Panc1 (cell line): Measurements from ENCODE around the gene GPS1. TPM values are rescaled to one million over a fixed set of nuclear protein-coding genes. Genes with fewer than 3 reads are reported as not detected.

Experiments used
- ATAC-seq: fragments of 200-7000 bp; cut with Tn5 transposase; 2 replicates; pipeline ENCODE4 v1.9.1; 2020; ENCODE audit warnings: mild to moderate bottlenecking, moderate library complexity
- BruUV-seq: library from RNA; stranded (reverse); fragments of 400-500 nt; replicated peaks from 2 replicates; lab custom pipeline; 2021; lab: Mats Ljungman, UMichigan
- CTCF ChIA-PET: fragments of 300-600 bp; sonication (Branson Sonifier 250); formaldehyde crosslinking; loops from one replicate; lab custom pipeline; 2022; ENCODE audit warnings: antibody characterized with exemption; lab: Charles Lee
- POLR2A ChIA-PET: fragments of 300-600 bp; sonication (Branson Sonifier 250); formaldehyde crosslinking; loops from one replicate; lab custom pipeline; 2022; ENCODE audit warnings: antibody characterized with exemption; lab: Charles Lee
- DNase-seq: peaks from one replicate; pipeline ENCODE4 v3.0.0-alpha.2; 2010; ENCODE audit warnings: low read depth, low spot score
- H3K27ac ChIP-seq: 2 replicates; pipeline ENCODE4 v1.5.1; 2011; ENCODE audit warnings: mild to moderate bottlenecking, low read length, inconsistent platforms
- H3K27me3 ChIP-seq: fragments of 200-500 bp; sonication (Bioruptor generic); 2 replicates; pipeline ENCODE4 v1.6.0; 2014; ENCODE audit warnings: low read length, inconsistent platforms; ENCODE audit not compliant: control insufficient read depth, insufficient read depth
- H3K36me3 ChIP-seq: fragments of 200-500 bp; sonication (Bioruptor generic); 2 replicates; pipeline ENCODE4 v1.5.1; 2014; ENCODE audit warnings: inconsistent platforms, mild to moderate bottlenecking, low read length, moderate library complexity; ENCODE audit not compliant: control insufficient read depth, insufficient read depth
- H3K4me1 ChIP-seq: 2 replicates; pipeline ENCODE4 v1.5.1; 2011; ENCODE audit warnings: inconsistent platforms, mild to moderate bottlenecking, low read length, moderate library complexity; ENCODE audit not compliant: control insufficient read depth, insufficient read depth
- H3K4me3 ChIP-seq, 2 experiments: 2 replicates each; pipeline ENCODE4 v1.5.1; 2011 to 2012; ENCODE audit warnings: low read depth in 2 of 2, low read length in 2 of 2, mild to moderate bottlenecking in 2 of 2, inconsistent platforms in 1 of 2, moderate library complexity in 1 of 2
- H3K9me3 ChIP-seq: fragments of 200-500 bp; sonication (Bioruptor generic); 2 replicates; pipeline ENCODE4 v1.5.1; 2014; ENCODE audit warnings: low read depth, mild to moderate bottlenecking, inconsistent platforms, low read length, moderate library complexity; ENCODE audit not compliant: control insufficient read depth, insufficient read depth
- POLR2AphosphoS5 ChIP-seq: IDR thresholded peaks from 2 replicates; pipeline ENCODE4 v1.6.1; 2012; ENCODE audit warnings: mild to moderate bottlenecking, low read depth, low read length, moderate library complexity
- SIN3A ChIP-seq: IDR thresholded peaks from 2 replicates; pipeline ENCODE4 v1.6.1; 2012; ENCODE audit warnings: low read depth, mild to moderate bottlenecking, low read length, moderate library complexity, borderline replicate concordance; ENCODE audit not compliant: insufficient read depth
- TCF7L2 ChIP-seq: IDR thresholded peaks from 2 replicates; pipeline ENCODE4 v1.6.1; 2011; ENCODE audit warnings: mild to moderate bottlenecking, low read depth, low read length, inconsistent platforms
- in situ Hi-C: cut with HindIII; loops from 2 replicates; pipeline ENCODE4 v1.10.0; 2016; ENCODE audit warnings: low sequenced_read_pairs, low pct_unique_long_range_greater_than_20kb
- intact Hi-C: fragments of 100-400 bp; cut with micrococcal nuclease; formaldehyde crosslinking; loops from one replicate; pipeline ENCODE4 v1.10.0; 2022; ENCODE audit not compliant: unreplicated experiment
- total RNA-seq: library from RNA; stranded (reverse); gene quantifications from one replicate; pipeline ENCODE4 v1.2.1, GENCODE V29; 2021; ENCODE audit not compliant: unreplicated experiment
- TF ChIP-seq, protein P1 (sequence below): fragments of 450-650 bp; IDR thresholded peaks from 2 replicates; pipeline ENCODE4 v1.5.1; 2017; ENCODE audit warnings: mild to moderate bottlenecking
- TF ChIP-seq, protein P2 (sequence below), 2 experiments: IDR thresholded peaks; 2 replicates each; pipeline ENCODE4 v1.6.1; 2011 to 2012; ENCODE audit warnings: low read depth in 2 of 2, control low read depth in 1 of 2, low read length in 1 of 2, mild to moderate bottlenecking in 1 of 2, moderate library complexity in 1 of 2; ENCODE audit not compliant: insufficient read depth in 1 of 2

The GPS1 gene
- total RNA-seq, 1 experiment from 2014 or later, result 175 TPM

DNA sequence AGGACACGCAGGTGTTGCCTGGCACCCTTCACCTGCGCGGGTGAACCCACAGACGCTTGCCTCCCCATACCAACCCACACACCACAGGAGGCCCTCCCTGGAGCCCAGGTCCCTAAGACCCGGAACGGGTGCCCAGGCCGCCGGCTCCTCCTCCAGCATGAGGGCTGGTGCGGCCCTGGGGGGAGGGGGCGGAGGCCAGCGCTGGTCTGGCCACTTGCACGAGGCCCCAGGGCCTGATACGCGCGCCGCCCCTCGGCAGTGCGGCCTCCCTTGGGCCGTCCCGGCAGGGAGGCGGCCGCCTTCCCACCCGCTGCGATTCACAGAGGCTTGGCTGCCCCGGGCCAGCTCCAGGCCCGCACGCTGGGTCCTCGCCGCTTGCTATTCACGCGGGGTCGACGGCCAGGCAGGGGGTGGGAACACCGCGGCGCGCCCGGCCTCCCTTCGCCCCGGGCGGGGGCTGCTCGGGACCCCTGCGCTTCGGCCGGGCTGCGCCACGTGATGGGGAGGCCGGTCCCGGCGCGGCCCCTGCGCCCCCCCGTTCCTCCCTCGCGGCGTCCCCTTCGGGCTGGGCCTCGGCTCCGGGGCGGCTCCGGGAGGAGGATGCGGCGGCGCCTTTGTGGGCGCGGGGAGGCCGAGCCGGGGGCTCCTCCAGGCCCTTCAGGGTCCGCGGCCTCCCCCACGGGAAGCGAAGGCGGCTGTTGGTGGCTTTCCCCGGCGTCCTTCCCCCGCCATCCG is 45.7 kb downstream of the GPS1 start:
- POLR2A ChIA-PET, result interaction anchor here (0.6 kb wide), 2 partner anchors 9 to 65 kb away, joined by 3 to 6 read pairs; no protein-coding TSS in a partner anchor
- in situ Hi-C loops, result no loop called here
- CTCF ChIA-PET, result no interaction called here
- Histone ChIP-seq H3K4me3 (peak overlapping the region; percentile 86 to 88), H3K27me3 (no peaks in the 10 kb centered on the region), H3K9me3 (no peaks in the 10 kb centered on the region), H3K27ac (peak overlapping the region; percentile 86), H3K36me3 (peaks cover 28% of the 10 kb centered on the region), H3K4me1 (peaks cover 50% of the 10 kb centered on the region)
- BruUV-seq, result no TSS peak
- TF ChIP-seq POLR2AphosphoS5 (peak; percentile 41; the same call in 1 of the 2 replicates), SIN3A (0 out of 2 replicates have a peak, but pooled peaks have one; percentile 63), TCF7L2 (peak; percentile 80)
- TF ChIP-seq, protein P1, sequence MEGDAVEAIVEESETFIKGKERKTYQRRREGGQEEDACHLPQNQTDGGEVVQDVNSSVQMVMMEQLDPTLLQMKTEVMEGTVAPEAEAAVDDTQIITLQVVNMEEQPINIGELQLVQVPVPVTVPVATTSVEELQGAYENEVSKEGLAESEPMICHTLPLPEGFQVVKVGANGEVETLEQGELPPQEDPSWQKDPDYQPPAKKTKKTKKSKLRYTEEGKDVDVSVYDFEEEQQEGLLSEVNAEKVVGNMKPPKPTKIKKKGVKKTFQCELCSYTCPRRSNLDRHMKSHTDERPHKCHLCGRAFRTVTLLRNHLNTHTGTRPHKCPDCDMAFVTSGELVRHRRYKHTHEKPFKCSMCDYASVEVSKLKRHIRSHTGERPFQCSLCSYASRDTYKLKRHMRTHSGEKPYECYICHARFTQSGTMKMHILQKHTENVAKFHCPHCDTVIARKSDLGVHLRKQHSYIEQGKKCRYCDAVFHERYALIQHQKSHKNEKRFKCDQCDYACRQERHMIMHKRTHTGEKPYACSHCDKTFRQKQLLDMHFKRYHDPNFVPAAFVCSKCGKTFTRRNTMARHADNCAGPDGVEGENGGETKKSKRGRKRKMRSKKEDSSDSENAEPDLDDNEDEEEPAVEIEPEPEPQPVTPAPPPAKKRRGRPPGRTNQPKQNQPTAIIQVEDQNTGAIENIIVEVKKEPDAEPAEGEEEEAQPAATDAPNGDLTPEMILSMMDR, result no peak
- ATAC-seq, result peak; percentile 2; the same call in 1 of the 2 replicates
- intact Hi-C loops, result no loop called here
- DNase-seq, result no peak

DNA sequence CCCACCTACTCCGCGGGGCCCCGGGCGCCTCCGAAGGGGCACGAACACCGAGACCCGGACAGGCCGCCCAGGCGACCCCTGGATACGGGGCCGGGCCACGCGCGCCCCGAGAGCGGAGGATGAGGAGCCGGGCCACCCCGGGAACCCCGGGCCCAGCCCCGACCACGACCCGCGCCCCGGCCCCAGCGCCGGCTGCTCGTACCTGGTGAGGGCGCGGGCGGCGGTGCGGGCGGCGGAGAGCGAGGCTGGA is 46.1 kb downstream of the GPS1 start:
- H3K36me3 ChIP-seq, result peaks cover 25% of the 10 kb centered on the region
- peak; percentile 14; the same call in 1 of the 2 replicates for TF ChIP-seq TCF7L2
- TF ChIP-seq, protein P1, result no peak
- ATAC-seq, result no peak; the same call in none of the 2 replicates
- H3K27ac ChIP-seq, result peak overlapping the region; percentile 86
- no peak for DNase-seq
- ChIA-PET CTCF (no interaction called here), POLR2A (interaction anchor here (0.6 kb wide), 1 partner anchor 8 kb away, joined by 6 read pairs; no protein-coding TSS in a partner anchor)
- no TSS peak for BruUV-seq
- intact Hi-C loops (no loop called here), in situ Hi-C loops (no loop called here)
- peak overlapping the region; percentile 86 to 88 for H3K4me3 ChIP-seq
- no peaks in the 10 kb centered on the region for H3K9me3 ChIP-seq
- peaks cover 55% of the 10 kb centered on the region for H3K4me1 ChIP-seq
- no peaks in the 10 kb centered on the region for H3K27me3 ChIP-seq

DNA sequence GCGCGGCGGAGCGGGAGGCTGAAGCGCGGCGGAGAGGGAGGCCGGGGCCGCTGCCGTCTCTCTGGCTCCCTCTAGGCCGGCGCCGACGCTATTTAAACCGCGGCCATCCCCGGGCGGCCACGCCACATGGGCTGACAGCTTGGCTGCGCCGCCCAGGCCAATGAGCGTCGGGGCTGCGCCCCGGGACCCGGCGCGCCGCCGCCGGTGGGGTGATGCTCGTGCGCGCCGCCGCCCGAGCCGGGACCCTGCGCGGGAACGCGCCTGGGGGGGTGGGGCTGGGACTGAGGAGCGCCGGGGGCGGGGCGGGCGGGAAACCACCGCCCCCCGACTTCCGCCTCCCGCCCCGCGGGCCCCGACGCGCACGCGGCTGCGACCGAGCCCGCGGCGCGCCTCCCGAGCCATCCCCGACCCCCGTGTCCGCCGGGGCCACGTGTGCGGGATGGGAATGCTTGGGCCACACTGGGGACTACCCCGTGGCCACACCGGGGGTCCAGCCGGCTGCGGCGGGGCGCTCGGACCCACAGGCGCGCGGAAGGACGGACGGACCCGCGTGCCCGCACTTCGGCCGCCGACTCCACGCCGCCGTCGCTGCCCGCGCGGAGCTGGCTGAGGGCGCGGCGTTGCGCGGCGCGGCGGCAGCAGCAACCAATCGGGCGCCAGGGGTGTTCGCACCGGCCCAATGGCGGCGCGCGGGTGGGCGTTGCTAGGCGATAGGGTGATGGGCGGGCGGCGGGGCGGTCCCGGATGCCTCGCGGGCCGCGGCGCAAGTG is 46.7 kb downstream of the GPS1 start, which contains the start of gene FASN:
TSS of gene FASN (minus strand) at position 68 of the 770 bp plus-strand sequence. CDS start 1,791 bp downstream, outside the sequence.
- POLR2A ChIA-PET, result interaction anchor here (0.6 to 1.0 kb wide), 4 partner anchors 8 to 144 kb away, joined by 3 to 7 read pairs (median 6); no protein-coding TSS in a partner anchor
- intact Hi-C loops, result no loop called here
- ATAC-seq, result peak; percentile 80

More for the DNA sequence above, 46.7 kb downstream of the GPS1 start, which contains the start of gene FASN:
- Histone ChIP-seq H3K9me3 (no peaks in the 10 kb centered on the region), H3K4me3 (peak within 1 kb of the TSS; percentile 86 to 88), H3K4me1 (peaks cover 59% of the 10 kb centered on the region), H3K36me3 (peaks cover 21% of the 10 kb centered on the region), H3K27me3 (no peaks in the 10 kb centered on the region), H3K27ac (peak within 1 kb of the TSS; percentile 97)
- CTCF ChIA-PET, result interaction anchor here (0.7 kb wide), 1 partner anchor 15 kb away, joined by 3 read pairs; no protein-coding TSS in a partner anchor
- DNase-seq, result no peak
- in situ Hi-C loops, result no loop called here
- BruUV-seq, result no TSS peak
- no peak for TF ChIP-seq TCF7L2
- peak; percentile 97 for TF ChIP-seq POLR2AphosphoS5
- TF ChIP-seq, protein P2, sequence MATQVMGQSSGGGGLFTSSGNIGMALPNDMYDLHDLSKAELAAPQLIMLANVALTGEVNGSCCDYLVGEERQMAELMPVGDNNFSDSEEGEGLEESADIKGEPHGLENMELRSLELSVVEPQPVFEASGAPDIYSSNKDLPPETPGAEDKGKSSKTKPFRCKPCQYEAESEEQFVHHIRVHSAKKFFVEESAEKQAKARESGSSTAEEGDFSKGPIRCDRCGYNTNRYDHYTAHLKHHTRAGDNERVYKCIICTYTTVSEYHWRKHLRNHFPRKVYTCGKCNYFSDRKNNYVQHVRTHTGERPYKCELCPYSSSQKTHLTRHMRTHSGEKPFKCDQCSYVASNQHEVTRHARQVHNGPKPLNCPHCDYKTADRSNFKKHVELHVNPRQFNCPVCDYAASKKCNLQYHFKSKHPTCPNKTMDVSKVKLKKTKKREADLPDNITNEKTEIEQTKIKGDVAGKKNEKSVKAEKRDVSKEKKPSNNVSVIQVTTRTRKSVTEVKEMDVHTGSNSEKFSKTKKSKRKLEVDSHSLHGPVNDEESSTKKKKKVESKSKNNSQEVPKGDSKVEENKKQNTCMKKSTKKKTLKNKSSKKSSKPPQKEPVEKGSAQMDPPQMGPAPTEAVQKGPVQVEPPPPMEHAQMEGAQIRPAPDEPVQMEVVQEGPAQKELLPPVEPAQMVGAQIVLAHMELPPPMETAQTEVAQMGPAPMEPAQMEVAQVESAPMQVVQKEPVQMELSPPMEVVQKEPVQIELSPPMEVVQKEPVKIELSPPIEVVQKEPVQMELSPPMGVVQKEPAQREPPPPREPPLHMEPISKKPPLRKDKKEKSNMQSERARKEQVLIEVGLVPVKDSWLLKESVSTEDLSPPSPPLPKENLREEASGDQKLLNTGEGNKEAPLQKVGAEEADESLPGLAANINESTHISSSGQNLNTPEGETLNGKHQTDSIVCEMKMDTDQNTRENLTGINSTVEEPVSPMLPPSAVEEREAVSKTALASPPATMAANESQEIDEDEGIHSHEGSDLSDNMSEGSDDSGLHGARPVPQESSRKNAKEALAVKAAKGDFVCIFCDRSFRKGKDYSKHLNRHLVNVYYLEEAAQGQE (IDR thresholded peaks at IDR 0.05; ENCODE audit: insufficient read depth in 1 of 2, low read depth in 2 of 2, low read length in 1 of 2), result peak in 1 of 2 experiments; percentile 17; a peak in 1 of 4 replicates
- TF ChIP-seq, protein P1, result peak; percentile 87; the same call in 1 of the 2 replicates
- peak; percentile 95; the same call in 1 of the 2 replicates for TF ChIP-seq SIN3A
